ENCODE data around the gene CHAC2. TPM values are rescaled to one million over a fixed set of nuclear protein-coding genes. Genes with fewer than 3 reads are reported as not detected.
"Not testable (repeated sequence)": the region's sequence is repeated elsewhere in the genome, so short reads cannot be mapped to it uniquely, and the experiment has no call there.

Gene CHAC2
- total RNA-seq, 1 experiment from 2014 or later = 9.7 TPM

DNA sequence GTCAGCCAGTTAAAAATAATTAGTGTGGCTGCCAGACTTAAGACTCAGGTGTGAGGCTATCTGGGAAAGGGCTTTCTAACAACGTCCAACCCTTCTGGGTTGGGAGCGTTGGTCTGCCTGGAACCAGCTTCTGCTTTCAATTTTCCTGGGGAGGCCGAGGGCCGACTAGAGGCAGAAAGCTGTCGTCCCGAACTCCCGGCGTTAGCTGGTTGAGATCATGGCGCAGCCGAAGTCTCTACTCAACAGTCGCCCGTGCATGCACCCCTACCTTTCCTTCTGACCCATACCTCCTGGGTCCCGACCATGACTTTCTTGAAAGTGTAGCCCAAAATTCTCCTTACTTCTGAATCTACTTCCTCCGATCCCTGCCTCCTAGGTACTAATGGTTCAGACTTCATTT, 10.4 kb upstream of the CHAC2 start:
- not testable (repeated sequence) for H3K27me3 ChIP-seq, H3K36me3 ChIP-seq, DNase-seq, H3K9me3 ChIP-seq, H3K4me3 ChIP-seq

GRCh38 chr2:53765767-53766166, 1.8 kb upstream of the CHAC2 start:
- DNase-seq = no peak
- Histone ChIP-seq H3K9me3 (no peaks in the 10 kb centered on the region), H3K4me3 (no peak overlapping the region), H3K27me3 (no peaks in the 10 kb centered on the region), H3K36me3 (peaks cover 3% of the 10 kb centered on the region)

DNA sequence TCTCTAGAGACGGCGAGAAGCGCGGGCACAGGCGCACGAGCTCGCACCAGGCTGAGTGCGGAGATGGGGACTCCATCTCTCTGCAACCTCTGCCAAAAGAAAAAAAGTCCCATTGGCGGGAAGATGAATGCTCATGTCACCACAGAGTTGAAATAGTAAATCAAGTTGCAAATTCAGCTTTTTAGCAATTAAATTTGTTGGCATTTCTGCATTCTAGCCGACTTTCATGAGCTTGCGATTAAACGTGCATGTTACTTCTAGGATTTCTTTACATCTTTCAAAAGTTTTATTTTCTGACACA, 588 bp downstream of the CHAC2 start:
- Histone ChIP-seq H3K36me3 (peaks cover 1% of the 10 kb centered on the region), H3K9me3 (no peaks in the 10 kb centered on the region), H3K27me3 (no peaks in the 10 kb centered on the region), H3K4me3 (peak overlapping the region; percentile 84)
- no peak for DNase-seq

DNA sequence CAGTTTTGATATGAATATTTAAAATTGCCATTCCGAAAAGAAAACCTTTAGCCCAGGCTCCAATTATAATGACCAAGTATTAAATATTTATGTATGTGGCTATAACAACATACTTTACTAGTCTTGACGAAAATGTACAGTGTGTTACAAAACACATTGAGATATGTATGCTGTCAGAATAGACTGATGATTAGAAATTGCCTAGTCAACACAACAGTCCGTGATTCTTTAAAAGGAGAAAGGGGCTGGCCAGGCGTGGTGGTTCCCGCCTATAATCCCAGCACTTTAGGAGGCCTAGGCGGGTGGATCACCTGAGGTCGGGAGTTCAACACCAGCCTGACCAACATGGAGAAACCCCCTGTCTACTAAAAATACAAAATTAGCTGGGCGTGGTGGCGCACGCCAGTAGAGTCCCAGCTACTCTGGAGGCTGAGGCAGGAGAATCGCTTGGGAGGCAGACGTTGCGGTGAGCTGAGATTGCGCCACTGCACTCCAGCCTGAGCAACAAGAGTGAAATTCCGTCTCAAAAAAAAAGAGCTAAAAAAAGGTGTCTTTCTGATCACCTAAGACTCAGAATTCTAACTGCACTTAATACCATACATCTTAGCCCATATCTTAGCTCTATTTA, 1.8 kb downstream of the CHAC2 start:
- Histone ChIP-seq H3K27me3 (no peaks in the 10 kb centered on the region), H3K4me3 (no peak overlapping the region), H3K36me3 (no peaks in the 10 kb centered on the region), H3K9me3 (no peaks in the 10 kb centered on the region)
- DNase-seq = no peak

DNA sequence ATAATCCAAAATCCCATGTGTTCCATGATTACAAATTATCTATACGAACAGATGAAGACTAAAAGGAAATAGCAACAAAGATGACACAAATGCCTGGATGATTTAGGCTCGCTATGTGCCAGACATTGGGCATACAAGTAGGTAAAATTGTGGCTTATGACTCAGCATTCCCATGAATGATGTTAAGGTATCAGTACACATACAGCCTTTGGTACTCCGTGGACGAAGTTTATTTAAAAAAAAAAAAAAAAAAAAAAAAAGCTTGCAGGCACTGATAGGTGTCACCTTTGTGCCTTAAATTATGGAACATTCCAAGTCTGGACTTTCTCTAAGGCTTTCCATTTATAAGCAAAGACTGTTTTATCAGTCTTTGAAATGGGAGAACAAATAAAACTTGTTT, 2.7 kb downstream of the CHAC2 start:
- H3K9me3 ChIP-seq = no peaks in the 10 kb centered on the region

GRCh38 chr2:53777134-53777533, 9.5 kb downstream of the CHAC2 start:
- peaks cover 9% of the 10 kb centered on the region for H3K36me3 ChIP-seq
- H3K27me3 ChIP-seq = no peaks in the 10 kb centered on the region
- no peaks in the 10 kb centered on the region for H3K9me3 ChIP-seq
- H3K4me3 ChIP-seq = no peak overlapping the region
- DNase-seq = no peak

More for the DNA sequence above, 2.7 kb downstream of the CHAC2 start:
- Histone ChIP-seq H3K4me3 (no peak overlapping the region), H3K36me3 (no peaks in the 10 kb centered on the region), H3K27me3 (no peaks in the 10 kb centered on the region)
- no peak for DNase-seq

- DNase-seq = no peak
- H3K4me3 ChIP-seq = no peak overlapping the region
- peaks cover 9% of the 10 kb centered on the region for H3K36me3 ChIP-seq
Measured at GRCh38 chr2:53778536-53779162, 11.0 kb downstream of the CHAC2 start.

DNA sequence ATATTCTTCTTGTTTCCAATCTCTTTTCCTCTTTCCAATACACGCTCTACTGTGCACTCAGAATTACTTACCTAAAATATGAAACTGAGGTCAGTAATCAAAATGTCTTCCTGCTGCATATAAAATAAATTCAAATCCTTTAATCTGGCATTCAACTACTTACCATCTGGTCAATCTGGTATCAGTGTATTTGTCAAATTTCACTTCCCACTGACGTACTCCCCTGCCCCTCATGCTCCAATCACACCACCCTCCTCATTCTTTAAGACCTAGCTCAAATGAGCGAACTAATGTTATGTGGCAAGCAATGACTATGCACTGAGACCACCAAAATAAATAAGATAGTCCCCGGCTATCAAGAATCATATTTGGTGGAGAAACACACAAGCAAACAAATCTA, 12.5 kb downstream of the CHAC2 start:
- peaks cover 9% of the 10 kb centered on the region for H3K36me3 ChIP-seq
- no peak overlapping the region for H3K4me3 ChIP-seq
- H3K27me3 ChIP-seq = no peaks in the 10 kb centered on the region
- DNase-seq = no peak
- no peaks in the 10 kb centered on the region for H3K9me3 ChIP-seq

More at GRCh38 chr2:53778536-53779162, 11.0 kb downstream of the CHAC2 start:
- no peaks in the 10 kb centered on the region for H3K27me3 ChIP-seq
- H3K9me3 ChIP-seq = no peaks in the 10 kb centered on the region

DNA sequence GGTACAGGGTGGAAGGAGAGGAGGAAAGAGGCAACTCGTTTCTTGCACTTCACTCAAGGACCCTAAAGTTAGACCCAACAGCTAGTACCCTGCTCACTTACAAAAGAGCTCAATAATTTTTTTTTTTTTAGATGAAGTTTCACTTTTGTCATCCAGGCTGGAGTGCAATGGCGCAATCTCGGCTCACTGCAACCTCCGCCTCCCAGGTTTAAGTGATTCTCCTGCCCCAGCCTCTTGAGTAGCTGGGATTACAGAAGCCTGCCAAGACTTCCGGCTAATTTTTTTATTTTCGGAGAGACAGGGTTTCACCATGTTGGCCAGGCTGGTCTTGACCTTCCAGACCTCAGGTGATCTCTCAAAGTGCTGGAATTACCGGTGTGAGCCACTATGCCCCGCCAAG, 15.1 kb downstream of the CHAC2 start:
- Histone ChIP-seq H3K4me3 (no peak overlapping the region), H3K9me3 (no peaks in the 10 kb centered on the region), H3K27me3 (no peaks in the 10 kb centered on the region), H3K36me3 (peaks cover 9% of the 10 kb centered on the region)
- no peak for DNase-seq

DNA sequence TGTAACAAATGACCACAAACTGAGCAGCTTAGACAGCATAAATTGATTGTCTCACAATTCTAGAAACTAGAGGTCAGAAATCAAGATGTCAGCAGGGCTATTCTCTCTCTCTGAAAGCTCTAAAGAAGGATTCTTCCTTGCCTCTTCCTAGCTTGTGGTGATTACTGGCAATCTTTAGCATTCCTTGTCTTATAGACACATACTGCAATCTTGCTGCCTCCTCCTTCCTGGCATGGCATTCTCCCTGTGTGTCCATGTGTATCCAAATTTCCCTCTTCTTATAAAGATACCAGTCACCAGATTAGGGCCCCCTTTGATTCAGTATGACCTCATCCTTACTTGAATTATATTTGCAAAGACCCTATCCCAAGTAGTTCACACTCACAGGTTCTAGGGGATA, 16.8 kb downstream of the CHAC2 start:
- no peaks in the 10 kb centered on the region for H3K27me3 ChIP-seq
- H3K4me3 ChIP-seq = no peak overlapping the region
- no peak for DNase-seq
- H3K9me3 ChIP-seq = no peaks in the 10 kb centered on the region
- H3K36me3 ChIP-seq = peaks cover 9% of the 10 kb centered on the region

DNA sequence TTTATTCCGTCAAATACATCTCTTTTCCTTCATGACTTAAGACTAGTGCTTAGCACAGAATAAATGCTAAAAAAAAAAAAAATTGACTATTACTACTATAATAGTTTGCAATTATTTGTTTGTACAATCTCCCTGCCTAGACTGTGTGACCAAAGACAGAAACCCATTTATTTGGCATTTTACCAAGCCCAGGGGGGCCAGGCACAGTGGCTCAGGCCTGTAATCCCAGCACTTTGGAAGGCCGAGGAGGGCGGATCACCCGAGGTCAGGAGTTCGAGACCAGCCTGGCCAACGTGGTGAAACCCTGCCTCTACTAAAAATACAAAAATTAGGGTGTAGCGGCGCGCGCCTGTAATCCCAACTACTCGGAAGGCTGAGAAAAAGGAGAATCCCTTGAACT, 17.8 kb downstream of the CHAC2 start:
- Histone ChIP-seq H3K36me3 (peaks cover 3% of the 10 kb centered on the region; the same call in 1 of the 2 replicates), H3K4me3 (peak overlapping the region; percentile 89), H3K27me3 (no peaks in the 10 kb centered on the region), H3K9me3 (no peaks in the 10 kb centered on the region)
- DNase-seq = no peak

DNA sequence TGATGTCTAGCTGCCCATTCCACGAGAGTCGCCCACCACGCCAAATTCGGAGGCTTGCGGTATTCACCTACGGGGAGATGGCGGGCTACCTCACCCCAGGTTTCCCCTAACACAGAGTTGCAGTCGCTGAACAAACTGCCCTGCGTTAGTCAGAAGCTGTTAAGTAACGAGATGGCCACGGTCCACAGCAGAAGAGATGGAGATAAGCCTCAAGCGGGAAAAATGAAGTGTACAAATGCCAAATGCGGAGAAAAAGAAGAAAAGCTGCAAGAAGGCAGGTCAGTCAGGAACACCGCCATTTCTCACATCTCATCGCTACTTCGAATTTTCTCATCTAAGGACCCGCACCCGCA, 18.7 kb downstream of the CHAC2 start:
- Histone ChIP-seq H3K4me3 (peak overlapping the region; percentile 89), H3K9me3 (no peaks in the 10 kb centered on the region), H3K27me3 (no peaks in the 10 kb centered on the region), H3K36me3 (no peaks in the 10 kb centered on the region; the same call in 1 of the 2 replicates)
- peak; percentile 15 for DNase-seq

DNA sequence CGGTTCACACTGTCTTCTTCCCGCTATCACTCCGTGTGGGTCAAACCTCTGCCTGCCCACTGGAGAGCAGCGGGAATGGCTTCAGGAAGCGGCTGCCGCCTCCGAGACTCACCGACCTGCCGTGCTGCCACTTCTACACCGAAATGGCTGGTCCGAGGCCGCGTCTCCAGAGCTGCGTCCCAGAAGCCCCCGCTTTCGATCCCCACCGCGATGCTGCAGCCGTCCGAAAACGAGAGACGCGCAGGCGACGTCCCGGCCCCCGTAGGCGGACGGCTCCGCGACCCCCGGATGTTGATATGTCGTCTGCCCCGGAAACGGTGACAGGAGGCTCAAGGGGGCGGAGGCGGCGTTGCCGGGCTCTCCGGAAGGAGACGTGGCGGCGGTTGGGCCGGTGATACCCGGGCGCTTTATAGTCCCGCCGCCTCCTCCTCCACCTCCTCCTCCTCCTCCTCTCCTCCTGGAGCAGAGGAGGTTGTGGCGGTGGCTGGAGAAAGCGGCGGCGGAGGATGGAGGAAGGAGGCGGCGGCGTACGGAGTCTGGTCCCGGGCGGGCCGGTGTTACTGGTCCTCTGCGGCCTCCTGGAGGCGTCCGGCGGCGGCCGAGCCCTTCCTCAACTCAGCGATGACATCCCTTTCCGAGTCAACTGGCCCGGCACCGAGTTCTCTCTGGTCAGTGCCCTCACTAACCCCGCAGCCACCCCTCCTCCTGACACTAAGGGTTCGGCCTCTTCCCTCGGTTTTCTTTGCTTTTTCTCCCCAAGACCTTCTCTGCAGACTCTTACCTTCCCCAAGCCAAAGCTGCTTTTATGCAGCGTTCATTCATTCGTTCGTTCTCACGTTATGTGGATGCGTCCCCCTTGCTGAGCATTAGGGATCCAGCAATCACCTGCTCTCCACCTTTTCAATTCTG, 19.4 kb downstream of the CHAC2 start, which contains the start of the genes ASB3 and ERLEC1:
TSS of gene ASB3 (minus strand) at position 249 of the 909 bp plus-strand sequence. CDS start 21,381 bp downstream, outside the sequence.
TSS of gene ERLEC1 (plus strand) at position 340 of the 909 bp plus-strand sequence. CDS start at position 507, 167 bp downstream.
- Histone ChIP-seq H3K4me3 (peak within 1 kb of the TSS; percentile 89), H3K27me3 (no peaks in the 10 kb centered on the region), H3K9me3 (no peaks in the 10 kb centered on the region), H3K36me3 (no peaks in the 10 kb centered on the region; the same call in 1 of the 2 replicates)
- peak; percentile 87 for DNase-seq

GRCh38 chr2:53787614-53788289, 20.1 kb downstream of the CHAC2 start:
- Histone ChIP-seq H3K9me3 (no peaks in the 10 kb centered on the region), H3K36me3 (no peaks in the 10 kb centered on the region), H3K27me3 (no peaks in the 10 kb centered on the region), H3K4me3 (peak overlapping the region; percentile 89)
- DNase-seq = no peak

GRCh38 chr2:53793261-53793660, 25.7 kb downstream of the CHAC2 start:
- DNase-seq = no peak
- peaks cover 25% of the 10 kb centered on the region for H3K36me3 ChIP-seq
- H3K4me3 ChIP-seq = no peak overlapping the region
- no peaks in the 10 kb centered on the region for H3K9me3 ChIP-seq
- no peaks in the 10 kb centered on the region for H3K27me3 ChIP-seq

- Histone ChIP-seq H3K36me3 (peaks cover 29% of the 10 kb centered on the region), H3K9me3 (no peaks in the 10 kb centered on the region), H3K4me3 (no peak overlapping the region), H3K27me3 (no peaks in the 10 kb centered on the region)
- DNase-seq = no peak
Measured at GRCh38 chr2:53793821-53794220, 26.2 kb downstream of the CHAC2 start.

- Histone ChIP-seq H3K36me3 (peaks cover 28% of the 10 kb centered on the region), H3K9me3 (no peaks in the 10 kb centered on the region), H3K27me3 (no peaks in the 10 kb centered on the region), H3K4me3 (no peak overlapping the region)
- DNase-seq = no peak
Measured at GRCh38 chr2:53801547-53801946, 33.9 kb downstream of the CHAC2 start.

Data from MG63 (cell line).